Activated CD8-positive, alpha-beta memory T cell treated with anti-CD3 and anti-CD28 coated beads, Interleukin-2, amount 50 U/mL, for 4 hours (primary cell): Measurements from ENCODE around the gene PHACTR1.

Experiments used
- DNase-seq: peaks from one replicate; pipeline ENCODE4 v3.0.0-alpha.2; 2020

PHACTR1 gene

DNA sequence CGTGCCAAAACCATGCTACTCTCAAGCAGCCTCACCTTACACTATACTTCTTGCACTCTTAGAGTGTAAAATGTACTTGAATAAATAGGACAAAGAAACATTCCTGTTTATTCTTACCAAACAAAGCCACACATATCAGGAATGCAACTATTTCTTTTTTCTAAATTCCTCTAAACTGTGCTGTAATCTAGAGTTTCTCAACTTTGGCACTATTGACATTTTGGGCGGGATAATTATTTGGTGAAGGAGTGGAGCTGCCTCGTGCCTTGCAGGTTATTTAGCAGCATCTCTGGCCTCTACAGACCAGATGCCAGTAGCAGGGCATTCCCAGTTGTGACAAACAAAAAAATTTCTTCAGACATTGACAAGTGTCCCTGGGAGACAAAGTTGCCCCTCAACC is 86.9 kb downstream of the PHACTR1 start:
- DNase-seq, result no peak

DNA sequence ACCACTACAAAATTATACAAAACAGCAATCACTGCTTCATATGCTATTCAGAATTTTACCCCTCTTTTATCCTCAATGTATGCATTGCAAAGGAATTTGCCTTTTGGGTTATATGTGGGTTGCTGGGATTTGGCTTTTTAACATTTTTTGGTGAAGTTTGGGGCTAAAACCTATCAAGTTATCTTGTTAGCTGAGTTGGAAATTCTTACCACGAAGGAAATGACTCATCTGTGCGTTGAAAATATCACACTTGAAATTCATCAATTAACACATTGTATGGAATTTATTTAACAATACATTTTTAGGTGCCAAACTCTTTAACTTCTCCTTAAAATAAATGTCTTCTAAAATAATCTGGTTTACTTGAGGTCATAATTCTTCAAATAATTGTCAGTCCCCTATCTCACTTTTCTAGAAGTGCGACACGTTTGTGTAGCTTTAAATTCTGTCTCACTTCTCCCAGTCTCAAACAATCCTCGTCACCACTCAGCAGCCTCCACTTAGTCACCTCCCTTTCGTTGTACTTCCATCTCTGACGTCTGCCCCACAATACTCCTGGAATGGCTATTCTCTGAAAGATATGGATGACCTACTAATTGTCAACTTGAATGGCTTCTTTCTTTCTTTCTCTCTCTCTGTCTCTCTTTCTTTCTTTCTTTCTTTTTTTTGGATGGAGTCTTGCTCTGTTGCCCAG is 88.5 kb downstream of the PHACTR1 start:
- DNase-seq, result no peak

GRCh38 chr6:12806136-12806535 is 89.6 kb downstream of the PHACTR1 start:
- DNase-seq, result no peak

DNA sequence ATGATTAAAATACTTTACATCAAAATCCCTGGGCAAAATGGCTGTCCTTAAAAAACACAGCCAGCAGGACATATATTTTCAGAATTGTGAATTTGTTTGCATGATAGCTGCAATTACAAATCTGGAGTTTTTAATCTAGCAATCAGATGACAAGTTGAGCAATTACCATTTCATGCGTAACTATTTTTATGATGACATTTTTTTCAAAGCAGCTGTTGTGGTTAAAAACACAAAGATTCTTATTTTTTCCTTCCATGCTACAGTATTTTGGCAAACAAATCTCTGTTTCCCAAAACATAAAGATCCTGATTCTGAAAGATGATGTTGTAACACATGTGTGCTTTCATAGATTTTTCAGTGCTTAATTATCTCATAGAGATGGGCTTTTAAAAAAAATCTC is 90.2 kb downstream of the PHACTR1 start:
- DNase-seq, result no peak

DNA sequence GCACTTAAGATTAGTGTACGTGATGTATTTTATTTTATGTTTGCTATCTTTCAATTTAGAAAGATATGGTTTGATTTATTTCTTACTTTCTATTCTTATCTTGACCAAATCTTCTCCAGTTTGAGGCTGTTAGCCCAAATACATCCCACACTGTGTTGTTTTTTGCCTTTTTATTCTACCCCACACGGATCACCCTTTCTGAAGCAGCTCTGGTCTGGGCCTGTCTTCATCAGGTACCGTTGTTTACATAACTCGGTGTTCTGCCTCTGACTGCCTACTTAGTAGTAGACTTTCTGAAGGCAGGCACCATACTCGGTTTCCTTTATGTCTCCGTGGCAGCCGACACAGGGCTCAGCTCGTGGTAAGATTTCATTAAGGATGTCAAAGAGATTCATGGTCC is 95.0 kb downstream of the PHACTR1 start:
- no peak for DNase-seq

DNA sequence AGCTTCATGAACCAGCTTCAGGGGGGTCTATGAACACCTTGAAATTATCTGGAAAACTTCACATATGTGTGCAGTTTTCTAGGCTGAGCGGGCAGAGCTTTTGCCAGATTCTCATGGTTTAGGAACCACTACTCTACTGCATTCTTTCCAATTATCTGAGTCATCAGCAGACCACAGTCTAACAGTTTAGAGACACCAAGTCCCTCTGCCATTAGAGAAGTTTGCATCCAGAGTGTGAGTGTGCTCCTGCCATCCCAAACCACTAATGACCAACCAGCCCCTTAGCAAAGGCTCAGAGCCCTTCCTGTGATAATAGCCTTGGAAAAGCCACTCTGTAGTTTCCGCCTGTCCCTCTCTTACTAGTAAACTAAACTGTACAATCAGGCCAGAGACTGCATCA is 96.8 kb downstream of the PHACTR1 start:
- DNase-seq, result no peak

DNA sequence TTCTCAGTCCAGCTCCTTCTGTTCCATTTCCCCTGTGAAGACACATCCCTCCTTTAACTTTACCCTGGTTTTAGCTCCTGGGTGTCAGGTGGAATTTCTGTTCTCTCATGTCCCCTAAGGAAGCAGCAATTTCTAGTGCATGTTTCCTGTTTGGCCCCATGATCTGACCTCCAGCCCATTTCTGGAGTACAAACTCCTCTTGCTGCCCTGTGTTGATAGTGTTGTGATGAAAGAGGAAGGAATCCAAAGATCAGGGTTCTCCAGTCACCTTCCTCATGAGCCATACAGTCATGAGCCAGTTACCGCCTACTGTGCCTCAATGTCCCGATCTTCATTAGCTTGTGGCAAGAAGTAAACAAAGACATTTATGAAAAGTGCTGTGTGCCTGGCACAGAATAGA is 97.4 kb downstream of the PHACTR1 start:
- no peak for DNase-seq

DNA sequence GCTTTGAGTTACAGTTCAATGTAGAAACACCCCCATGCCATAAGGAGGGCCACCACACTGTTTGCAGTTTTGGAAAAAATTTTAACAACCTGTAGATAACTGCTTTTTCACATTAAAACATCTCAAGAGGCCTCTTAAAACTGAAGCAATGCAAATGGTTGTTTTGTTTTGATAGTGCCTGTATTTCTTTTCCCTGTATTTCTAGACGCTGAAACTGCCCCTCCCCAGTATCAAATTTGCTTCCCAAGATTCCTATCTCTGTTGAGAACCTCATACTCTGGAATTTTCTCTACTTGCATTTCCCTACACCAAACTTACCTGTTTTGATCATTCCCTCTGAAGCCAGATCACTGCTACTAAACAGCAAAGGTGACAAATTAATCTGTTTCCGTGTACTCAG is 98.5 kb downstream of the PHACTR1 start:
- no peak for DNase-seq

DNA sequence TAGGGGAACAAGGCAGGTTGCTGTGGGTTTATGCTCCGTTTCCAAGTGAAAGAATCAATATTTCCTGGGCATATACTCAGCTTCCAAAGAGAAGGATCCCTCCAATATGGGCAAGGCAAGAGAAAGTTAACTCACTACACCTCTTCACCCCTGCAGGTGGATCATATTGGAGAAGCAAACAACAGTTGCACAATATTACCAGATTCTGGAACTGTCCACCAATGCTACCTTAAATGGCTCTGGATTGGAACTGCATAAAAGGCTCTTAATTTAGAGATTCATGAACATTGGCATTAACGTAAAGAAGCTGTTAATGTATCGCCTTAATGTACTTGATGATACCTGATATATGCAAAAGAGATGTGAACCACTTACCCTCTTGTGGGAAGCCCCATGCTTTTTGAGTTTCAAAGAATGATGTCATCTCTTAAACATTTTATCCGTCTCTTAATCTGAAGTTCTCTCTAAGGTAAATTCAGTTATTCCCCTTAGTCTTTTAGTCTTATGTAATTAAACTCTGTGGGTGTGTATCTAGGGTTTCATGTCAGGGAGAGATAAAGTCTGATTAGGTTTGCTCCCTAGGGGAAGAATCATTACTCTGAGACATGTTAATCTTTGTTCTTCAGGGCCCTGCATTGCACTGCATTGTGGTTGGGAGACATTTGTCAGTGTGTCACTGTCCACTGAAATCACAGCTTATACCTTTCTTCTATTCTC is 99.5 kb downstream of the PHACTR1 start:
- no peak for DNase-seq

- DNase-seq, result no peak
These were observed 101.8 kb downstream of the PHACTR1 start for GRCh38 chr6:12818324-12818723.

GRCh38 chr6:12823847-12824246 is 107.3 kb downstream of the PHACTR1 start:
- no peak for DNase-seq

DNA sequence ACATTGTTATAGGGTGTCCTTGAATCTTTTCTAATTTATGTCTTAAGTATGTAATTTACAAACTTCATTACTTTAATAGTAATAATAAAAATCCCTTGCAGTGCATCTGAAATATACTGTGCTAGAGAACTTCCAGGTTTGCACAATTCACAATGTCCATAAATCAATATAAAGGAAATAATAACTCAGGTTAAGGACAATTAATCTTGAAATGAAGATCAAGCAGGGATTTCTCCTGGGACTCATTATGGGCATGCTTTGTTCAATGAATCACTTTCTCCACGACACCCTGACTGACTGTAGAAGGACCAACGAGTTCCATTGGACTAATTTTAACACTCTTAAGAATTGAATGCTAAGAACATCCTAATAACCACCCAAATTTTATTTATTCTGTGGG is 110.0 kb downstream of the PHACTR1 start:
- DNase-seq, result no peak

DNA sequence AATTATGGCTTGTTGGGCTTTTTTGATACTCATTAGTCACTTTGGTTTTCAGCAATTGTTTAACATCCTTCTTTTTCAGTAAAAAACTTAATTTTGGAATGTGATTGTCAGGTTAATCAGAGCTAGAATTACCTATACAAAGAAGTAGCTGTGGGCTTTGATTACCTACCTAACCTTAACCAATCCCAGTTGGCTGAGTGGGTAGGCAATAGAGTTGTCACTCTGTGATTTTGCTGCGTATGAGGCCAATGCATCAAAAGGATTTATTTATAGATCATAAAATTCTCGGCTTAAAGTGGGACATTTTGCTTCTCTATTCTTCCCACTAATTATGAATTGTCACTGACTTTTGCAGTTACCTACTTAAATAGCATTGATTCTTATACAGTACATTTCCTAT is 111.4 kb downstream of the PHACTR1 start:
- DNase-seq, result no peak

GRCh38 chr6:12832226-12832735 is 115.7 kb downstream of the PHACTR1 start:
- no peak for DNase-seq

GRCh38 chr6:12836009-12836408 is 119.4 kb downstream of the PHACTR1 start:
- no peak for DNase-seq

GRCh38 chr6:12841619-12842018 is 125.1 kb downstream of the PHACTR1 start:
- no peak for DNase-seq

GRCh38 chr6:12842114-12842513 is 125.5 kb downstream of the PHACTR1 start:
- DNase-seq, result no peak

- no peak for DNase-seq
These were observed 126.1 kb downstream of the PHACTR1 start for GRCh38 chr6:12842658-12843057.

- no peak for DNase-seq
These were observed 128.0 kb downstream of the PHACTR1 start for GRCh38 chr6:12844284-12845223.

- no peak for DNase-seq
These were observed 128.8 kb downstream of the PHACTR1 start for GRCh38 chr6:12845224-12846004.

DNA sequence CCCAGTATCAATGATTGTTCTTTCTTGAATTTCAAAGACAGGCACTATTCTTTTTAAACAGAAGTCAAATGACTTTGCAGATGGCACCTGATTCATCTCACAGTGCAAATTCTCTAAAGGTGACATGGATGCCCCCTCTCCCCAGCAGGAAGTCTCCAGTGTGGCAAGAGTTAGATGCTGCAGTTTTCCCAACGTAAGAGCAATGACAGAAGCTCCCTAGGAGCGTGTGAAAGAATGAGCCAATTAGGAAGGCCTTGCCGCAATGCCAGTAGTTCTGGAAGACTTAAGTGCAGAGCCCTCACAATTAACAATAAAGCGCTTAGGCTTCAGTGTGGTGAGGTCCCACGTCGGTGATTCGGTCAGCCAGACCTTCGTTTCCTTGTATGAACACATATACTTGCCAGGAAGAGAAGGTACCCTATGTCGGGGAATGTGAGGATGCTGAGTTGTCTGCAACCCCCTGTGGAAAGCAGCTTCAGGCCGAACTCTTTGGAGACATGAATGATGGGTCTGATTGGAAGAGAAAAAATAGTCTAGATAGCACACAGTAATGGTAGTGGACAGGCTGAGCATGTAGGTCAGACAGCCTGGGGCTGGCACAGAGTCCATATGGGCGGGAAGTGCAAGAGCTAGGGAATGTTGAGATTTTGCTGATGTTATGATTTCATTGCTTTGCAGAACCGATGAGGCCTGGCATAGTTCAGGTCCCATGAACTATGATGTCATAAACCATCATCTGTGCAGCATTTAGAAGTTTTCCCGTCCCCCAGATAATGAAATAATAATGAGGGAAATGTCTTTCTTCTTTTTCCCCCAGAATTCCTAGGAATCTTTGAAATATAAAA is 132.6 kb downstream of the PHACTR1 start:
- no peak for DNase-seq

DNA sequence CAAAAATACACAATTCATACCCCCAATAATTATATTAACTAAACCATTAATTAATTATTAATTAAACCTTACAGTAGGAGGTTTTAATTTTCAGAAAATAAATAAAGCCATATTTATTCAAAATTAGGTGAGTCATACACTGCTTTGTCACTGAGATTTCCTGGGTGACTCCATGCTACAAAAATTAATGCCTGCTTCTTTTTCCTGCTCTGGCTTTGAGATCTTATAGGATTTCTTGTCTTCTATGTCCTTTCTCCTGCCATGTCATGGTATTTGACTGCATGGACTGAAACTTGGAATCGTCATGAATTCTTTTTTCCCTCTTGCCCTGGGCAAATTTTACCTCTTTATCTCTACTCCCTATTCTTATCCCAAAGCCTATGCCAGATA is 133.2 kb downstream of the PHACTR1 start:
- DNase-seq, result no peak
